OCI-LY7 (cell line): ENCODE results near the gene CARD10.

Experiments used
- CTCF ChIP-seq: fragments of 200-600 bp; sonication (generic); conservative IDR thresholded peaks from 2 replicates; pipeline ENCODE4 v1.5.1; 2014; ENCODE audit warnings: mild to moderate bottlenecking, antibody characterized with exemption, low read length, moderate library complexity, mixed read lengths
- EZH2phosphoT487 ChIP-seq: fragments of 200-600 bp; sonication (generic); IDR thresholded peaks from 2 replicates; pipeline ENCODE4 v1.6.1; 2018; ENCODE audit warnings: low read depth, borderline replicate concordance, mild to moderate bottlenecking, mixed run types, antibody characterized with exemption, low read length, moderate library complexity, mixed read lengths

GRCh38 chr22:37502342-37503182, 16.7 kb downstream of the CARD10 start:
- TF ChIP-seq CTCF (no peak), EZH2phosphoT487 (no peak)
